ENCODE data around the gene GRID2.

DNA sequence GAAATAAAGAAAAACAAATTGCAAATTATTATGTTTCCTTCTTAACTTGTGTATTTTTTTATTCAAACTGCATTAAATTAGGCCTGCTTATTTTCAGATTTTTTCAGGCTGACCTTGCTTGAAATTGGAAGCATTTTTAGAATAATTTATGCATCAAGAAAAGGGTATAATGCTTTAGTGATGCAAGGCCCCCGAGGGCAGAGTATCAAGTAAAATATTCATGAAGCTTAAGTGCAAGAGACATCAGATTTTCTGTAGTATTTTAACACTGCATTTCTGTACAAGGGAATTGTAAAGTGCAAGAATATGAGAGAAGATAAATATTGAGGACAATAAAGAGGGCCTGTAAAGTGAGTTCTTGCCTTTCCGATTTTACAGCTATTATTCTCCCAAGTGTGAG lies 1039.0 kb downstream of the GRID2 start:
- TF ChIP-seq CTCF (IDR thresholded peaks at IDR 0.05) (no peak), EZH2 (IDR thresholded peaks at IDR 0.05) (no peak), EZH2phosphoT487 (IDR thresholded peaks at IDR 0.05) (no peak)
